Measurements from ENCODE around the gene ZNF765. TPM values are rescaled to one million over a fixed set of nuclear protein-coding genes. Genes with fewer than 3 reads are reported as not detected.

Gene ZNF765
- total and polyA plus RNA-seq, 9 of the 15 experiments (the other 6 are each of a cell fraction or from before 2014, with no cell fraction given) = 5.4 to 17.5 (median 9.6) TPM

DNA sequence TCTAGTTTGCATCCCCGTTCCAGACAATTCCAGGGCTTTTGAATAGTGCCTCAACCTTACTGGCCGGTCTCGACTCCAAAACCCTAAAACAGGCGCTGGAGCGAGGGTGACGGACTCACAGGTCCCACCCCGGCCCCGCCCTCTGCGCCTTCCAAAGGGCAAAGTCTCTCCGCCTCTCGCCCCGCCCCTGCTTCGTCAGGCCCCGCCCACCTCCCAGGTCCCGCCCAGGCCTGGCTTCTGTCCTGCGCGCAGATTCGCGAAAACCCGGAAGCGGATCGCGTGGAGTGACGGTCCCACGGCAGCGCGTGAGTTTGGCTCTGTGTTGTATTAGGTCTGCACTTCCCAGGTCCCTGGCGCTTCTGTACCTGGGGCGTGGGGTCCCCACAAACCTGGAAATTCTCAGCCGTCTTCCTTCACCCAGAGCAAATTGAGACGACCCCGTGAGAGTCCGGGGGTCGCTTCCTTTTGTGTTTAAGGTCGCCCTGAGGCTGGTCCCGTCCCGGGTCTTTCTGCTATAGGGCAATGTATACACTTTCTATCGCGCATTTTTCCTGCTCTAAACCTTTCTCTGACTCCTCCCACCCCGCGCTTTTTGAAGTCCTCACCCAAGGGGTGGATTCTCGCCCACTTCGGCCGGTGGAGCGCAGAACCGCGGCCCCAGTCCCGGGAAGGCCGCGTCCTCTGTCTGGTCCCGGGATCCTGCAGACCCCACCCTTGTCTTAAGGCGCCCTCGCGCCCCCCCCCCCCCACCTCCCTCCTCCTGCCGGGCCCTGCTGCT is 72.7 kb downstream of the ZNF765 start, which contains the start of gene ZNF813 (continued):
- TF ChIP-seq KDM4B (IDR thresholded peaks at IDR 0.05; ENCODE audit: borderline replicate concordance in 2 of 2, low read depth in 1 of 2) = no peak
- TF ChIP-seq TFAM (CRISPR knock-in tag; conservative IDR thresholded peaks at IDR 0.05) = no peak
- TF ChIP-seq, protein P1, sequence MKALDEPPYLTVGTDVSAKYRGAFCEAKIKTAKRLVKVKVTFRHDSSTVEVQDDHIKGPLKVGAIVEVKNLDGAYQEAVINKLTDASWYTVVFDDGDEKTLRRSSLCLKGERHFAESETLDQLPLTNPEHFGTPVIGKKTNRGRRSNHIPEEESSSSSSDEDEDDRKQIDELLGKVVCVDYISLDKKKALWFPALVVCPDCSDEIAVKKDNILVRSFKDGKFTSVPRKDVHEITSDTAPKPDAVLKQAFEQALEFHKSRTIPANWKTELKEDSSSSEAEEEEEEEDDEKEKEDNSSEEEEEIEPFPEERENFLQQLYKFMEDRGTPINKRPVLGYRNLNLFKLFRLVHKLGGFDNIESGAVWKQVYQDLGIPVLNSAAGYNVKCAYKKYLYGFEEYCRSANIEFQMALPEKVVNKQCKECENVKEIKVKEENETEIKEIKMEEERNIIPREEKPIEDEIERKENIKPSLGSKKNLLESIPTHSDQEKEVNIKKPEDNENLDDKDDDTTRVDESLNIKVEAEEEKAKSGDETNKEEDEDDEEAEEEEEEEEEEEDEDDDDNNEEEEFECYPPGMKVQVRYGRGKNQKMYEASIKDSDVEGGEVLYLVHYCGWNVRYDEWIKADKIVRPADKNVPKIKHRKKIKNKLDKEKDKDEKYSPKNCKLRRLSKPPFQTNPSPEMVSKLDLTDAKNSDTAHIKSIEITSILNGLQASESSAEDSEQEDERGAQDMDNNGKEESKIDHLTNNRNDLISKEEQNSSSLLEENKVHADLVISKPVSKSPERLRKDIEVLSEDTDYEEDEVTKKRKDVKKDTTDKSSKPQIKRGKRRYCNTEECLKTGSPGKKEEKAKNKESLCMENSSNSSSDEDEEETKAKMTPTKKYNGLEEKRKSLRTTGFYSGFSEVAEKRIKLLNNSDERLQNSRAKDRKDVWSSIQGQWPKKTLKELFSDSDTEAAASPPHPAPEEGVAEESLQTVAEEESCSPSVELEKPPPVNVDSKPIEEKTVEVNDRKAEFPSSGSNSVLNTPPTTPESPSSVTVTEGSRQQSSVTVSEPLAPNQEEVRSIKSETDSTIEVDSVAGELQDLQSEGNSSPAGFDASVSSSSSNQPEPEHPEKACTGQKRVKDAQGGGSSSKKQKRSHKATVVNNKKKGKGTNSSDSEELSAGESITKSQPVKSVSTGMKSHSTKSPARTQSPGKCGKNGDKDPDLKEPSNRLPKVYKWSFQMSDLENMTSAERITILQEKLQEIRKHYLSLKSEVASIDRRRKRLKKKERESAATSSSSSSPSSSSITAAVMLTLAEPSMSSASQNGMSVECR (CRISPR knock-in tag; IDR thresholded peaks at IDR 0.05) = peak; percentile 40; the same call in 1 of the 2 replicates
- TF ChIP-seq CREM (IDR thresholded peaks at IDR 0.05; ENCODE audit: low read depth) = peak; percentile 57
- no peak; the same call in 1 of the 2 replicates for TF ChIP-seq SPI1 (IDR thresholded peaks at IDR 0.05; ENCODE audit: borderline replicate concordance, low read depth, low read length)
- no peak for TF ChIP-seq CBX5 (IDR thresholded peaks at IDR 0.05; ENCODE audit: borderline replicate concordance, low read depth)
- TF ChIP-seq POLR2G (IDR thresholded peaks at IDR 0.05; ENCODE audit: low read depth, low read length) = peak; percentile 87
- TF ChIP-seq CREB1 (IDR thresholded peaks at IDR 0.05) = no peak
- peak; percentile 40; the same call in 1 of the 2 replicates for TF ChIP-seq CREB1 (CRISPR knock-in tag; IDR thresholded peaks at IDR 0.05)
- TF ChIP-seq GABPB1 (CRISPR knock-in tag; IDR thresholded peaks at IDR 0.05) = 0 out of 2 replicates have a peak, but pooled peaks have one; percentile 32
- 0 out of 2 replicates have a peak, but pooled peaks have one; percentile 5 for TF ChIP-seq NFE2 (IDR thresholded peaks at IDR 0.05; ENCODE audit: low read depth)
- TF ChIP-seq, protein P2, sequence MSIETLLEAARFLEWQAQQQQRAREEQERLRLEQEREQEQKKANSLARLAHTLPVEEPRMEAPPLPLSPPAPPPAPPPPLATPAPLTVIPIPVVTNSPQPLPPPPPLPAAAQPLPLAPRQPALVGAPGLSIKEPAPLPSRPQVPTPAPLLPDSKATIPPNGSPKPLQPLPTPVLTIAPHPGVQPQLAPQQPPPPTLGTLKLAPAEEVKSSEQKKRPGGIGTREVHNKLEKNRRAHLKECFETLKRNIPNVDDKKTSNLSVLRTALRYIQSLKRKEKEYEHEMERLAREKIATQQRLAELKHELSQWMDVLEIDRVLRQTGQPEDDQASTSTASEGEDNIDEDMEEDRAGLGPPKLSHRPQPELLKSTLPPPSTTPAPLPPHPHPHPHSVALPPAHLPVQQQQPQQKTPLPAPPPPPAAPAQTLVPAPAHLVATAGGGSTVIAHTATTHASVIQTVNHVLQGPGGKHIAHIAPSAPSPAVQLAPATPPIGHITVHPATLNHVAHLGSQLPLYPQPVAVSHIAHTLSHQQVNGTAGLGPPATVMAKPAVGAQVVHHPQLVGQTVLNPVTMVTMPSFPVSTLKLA (conservative IDR thresholded peaks at IDR 0.05) = peak; percentile 63 to 80
- TF ChIP-seq FOSL1 (tag; conservative IDR thresholded peaks at IDR 0.05) = no peak
- no peak for TF ChIP-seq ATF7 (IDR thresholded peaks at IDR 0.05)
- TF ChIP-seq, protein P3, sequence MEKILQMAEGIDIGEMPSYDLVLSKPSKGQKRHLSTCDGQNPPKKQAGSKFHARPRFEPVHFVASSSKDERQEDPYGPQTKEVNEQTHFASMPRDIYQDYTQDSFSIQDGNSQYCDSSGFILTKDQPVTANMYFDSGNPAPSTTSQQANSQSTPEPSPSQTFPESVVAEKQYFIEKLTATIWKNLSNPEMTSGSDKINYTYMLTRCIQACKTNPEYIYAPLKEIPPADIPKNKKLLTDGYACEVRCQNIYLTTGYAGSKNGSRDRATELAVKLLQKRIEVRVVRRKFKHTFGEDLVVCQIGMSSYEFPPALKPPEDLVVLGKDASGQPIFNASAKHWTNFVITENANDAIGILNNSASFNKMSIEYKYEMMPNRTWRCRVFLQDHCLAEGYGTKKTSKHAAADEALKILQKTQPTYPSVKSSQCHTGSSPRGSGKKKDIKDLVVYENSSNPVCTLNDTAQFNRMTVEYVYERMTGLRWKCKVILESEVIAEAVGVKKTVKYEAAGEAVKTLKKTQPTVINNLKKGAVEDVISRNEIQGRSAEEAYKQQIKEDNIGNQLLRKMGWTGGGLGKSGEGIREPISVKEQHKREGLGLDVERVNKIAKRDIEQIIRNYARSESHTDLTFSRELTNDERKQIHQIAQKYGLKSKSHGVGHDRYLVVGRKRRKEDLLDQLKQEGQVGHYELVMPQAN (IDR thresholded peaks at IDR 0.05; ENCODE audit: borderline replicate concordance) = peak; percentile 38; the same call in 1 of the 2 replicates
- peak; percentile 27 for TF ChIP-seq NEUROD1 (IDR thresholded peaks at IDR 0.05; ENCODE audit: borderline replicate concordance, low read depth, low read length, partially characterized antibody)
- no peak for TF ChIP-seq XRCC5 (IDR thresholded peaks at IDR 0.05; ENCODE audit: low read depth, low read length)
- TF ChIP-seq TAL1 (IDR thresholded peaks at IDR 0.05) = no peak
- peak; percentile 70 to 73 for TF ChIP-seq NRF1 (conservative IDR thresholded peaks at IDR 0.05 in 1 of 2, IDR thresholded peaks at IDR 0.05 in 1 of 2)
